ENCODE measurements around the gene LRFN3.

The LRFN3 gene

GRCh38 chr19:35904311-35905068, 31.7 kb upstream of the LRFN3 start:
- Histone ChIP-seq H2BK120ac (ENCODE audit: insufficient read depth, low read length, poor library complexity) (no peak overlapping the region), H3K9me3 (ENCODE audit: insufficient read depth, low read depth, low read length) (no peaks in the 10 kb centered on the region), H3K14ac (ENCODE audit: low read length) (no peak overlapping the region), H4K8ac (ENCODE audit: low read depth, low read length) (no peak overlapping the region), H3K4ac (ENCODE audit: low read depth, low read length) (no peak overlapping the region), H2AK5ac (ENCODE audit: low read length) (no peak overlapping the region), H3K4me1 (ENCODE audit: control insufficient read depth in 1 of 2, insufficient read depth in 2 of 2, low read length in 2 of 2) (peaks cover 13 to 18% of the 10 kb centered on the region in 2 experiments), H3K36me3 (ENCODE audit: control insufficient read depth in 1 of 2, insufficient read depth in 2 of 2, low read length in 2 of 2) (no peaks in the 10 kb centered on the region), H3K18ac (ENCODE audit: low read length) (no peak overlapping the region), H3K9ac (ENCODE audit: low read length) (no peak overlapping the region), H3K79me2 (ENCODE audit: control insufficient read depth, insufficient read depth, low read length, poor library complexity) (peaks cover 5% of the 10 kb centered on the region), H2BK5ac (ENCODE audit: low read depth, low read length, poor library complexity) (no peak overlapping the region), H3K27ac (ENCODE audit: low read depth, low read length) (no peak overlapping the region), H3K4me3 (ENCODE audit: low read depth, low read length) (no peak overlapping the region), H3K23ac (ENCODE audit: low read length) (no peak overlapping the region), H3K79me1 (ENCODE audit: low read length) (peaks cover 10% of the 10 kb centered on the region), H3K4me2 (ENCODE audit: low read length) (no peak overlapping the region), H2BK12ac (ENCODE audit: low read length) (no peak overlapping the region), H4K12ac (ENCODE audit: low read depth, low read length) (no peak overlapping the region), H4K91ac (ENCODE audit: low read depth, low read length) (no peak overlapping the region), H3K27me3 (ENCODE audit: insufficient read depth, low read length) (no peaks in the 10 kb centered on the region), H2AFZ (ENCODE audit: insufficient read depth, low read length, poor library complexity) (no peak overlapping the region)
- no peak for DNase-seq
- no CpG with 5 or more reads among the region's 10 CpGs for WGBS (ENCODE audit: extremely low coverage, insufficient coverage, insufficient read length)

GRCh38 chr19:35905178-35905727, 30.9 kb upstream of the LRFN3 start:
- Histone ChIP-seq H4K8ac (ENCODE audit: low read depth, low read length) (no peak overlapping the region), H4K12ac (ENCODE audit: low read depth, low read length) (no peak overlapping the region), H3K36me3 (ENCODE audit: control insufficient read depth in 1 of 2, insufficient read depth in 2 of 2, low read length in 2 of 2) (no peaks in the 10 kb centered on the region), H2BK120ac (ENCODE audit: insufficient read depth, low read length, poor library complexity) (no peak overlapping the region), H2BK5ac (ENCODE audit: low read depth, low read length, poor library complexity) (no peak overlapping the region), H3K4me3 (ENCODE audit: low read depth, low read length) (no peak overlapping the region), H3K9ac (ENCODE audit: low read length) (no peak overlapping the region), H2BK12ac (ENCODE audit: low read length) (no peak overlapping the region), H3K4me2 (ENCODE audit: low read length) (no peak overlapping the region), H3K4me1 (ENCODE audit: control insufficient read depth in 1 of 2, insufficient read depth in 2 of 2, low read length in 2 of 2) (peaks cover 13 to 18% of the 10 kb centered on the region in 2 experiments), H3K79me1 (ENCODE audit: low read length) (peaks cover 4% of the 10 kb centered on the region), H3K18ac (ENCODE audit: low read length) (no peak overlapping the region), H3K4ac (ENCODE audit: low read depth, low read length) (no peak overlapping the region), H2AFZ (ENCODE audit: insufficient read depth, low read length, poor library complexity) (no peak overlapping the region), H3K14ac (ENCODE audit: low read length) (no peak overlapping the region), H3K23ac (ENCODE audit: low read length) (no peak overlapping the region), H2AK5ac (ENCODE audit: low read length) (no peak overlapping the region), H3K9me3 (ENCODE audit: insufficient read depth, low read depth, low read length) (no peaks in the 10 kb centered on the region), H3K79me2 (ENCODE audit: control insufficient read depth, insufficient read depth, low read length, poor library complexity) (peaks cover under 1% of the 10 kb centered on the region), H3K27ac (ENCODE audit: low read depth, low read length) (no peak overlapping the region), H4K91ac (ENCODE audit: low read depth, low read length) (no peak overlapping the region), H3K27me3 (ENCODE audit: insufficient read depth, low read length) (no peaks in the 10 kb centered on the region)
- no CpG with 5 or more reads among the region's 6 CpGs for WGBS (ENCODE audit: extremely low coverage, insufficient coverage, insufficient read length)
- DNase-seq: no peak

- Histone ChIP-seq H3K14ac (ENCODE audit: low read length) (no peak overlapping the region), H3K4me2 (ENCODE audit: low read length) (no peak overlapping the region), H3K79me1 (ENCODE audit: low read length) (no peaks in the 10 kb centered on the region), H2BK120ac (ENCODE audit: insufficient read depth, low read length, poor library complexity) (no peak overlapping the region), H3K9ac (ENCODE audit: low read length) (no peak overlapping the region), H3K18ac (ENCODE audit: low read length) (no peak overlapping the region), H3K36me3 (ENCODE audit: control insufficient read depth in 1 of 2, insufficient read depth in 2 of 2, low read length in 2 of 2) (no peaks in the 10 kb centered on the region), H3K27ac (ENCODE audit: low read depth, low read length) (no peak overlapping the region), H3K23ac (ENCODE audit: low read length) (no peak overlapping the region), H2BK12ac (ENCODE audit: low read length) (no peak overlapping the region), H2AFZ (ENCODE audit: insufficient read depth, low read length, poor library complexity) (no peak overlapping the region), H3K4me1 (ENCODE audit: control insufficient read depth in 1 of 2, insufficient read depth in 2 of 2, low read length in 2 of 2) (peaks cover 5 to 7% of the 10 kb centered on the region in 2 experiments), H3K27me3 (ENCODE audit: insufficient read depth, low read length) (no peaks in the 10 kb centered on the region), H4K91ac (ENCODE audit: low read depth, low read length) (no peak overlapping the region), H3K4me3 (ENCODE audit: low read depth, low read length) (no peak overlapping the region), H4K12ac (ENCODE audit: low read depth, low read length) (no peak overlapping the region), H3K4ac (ENCODE audit: low read depth, low read length) (no peak overlapping the region), H3K9me3 (ENCODE audit: insufficient read depth, low read depth, low read length) (no peaks in the 10 kb centered on the region), H2BK5ac (ENCODE audit: low read depth, low read length, poor library complexity) (no peak overlapping the region), H2AK5ac (ENCODE audit: low read length) (no peak overlapping the region), H3K79me2 (ENCODE audit: control insufficient read depth, insufficient read depth, low read length, poor library complexity) (no peaks in the 10 kb centered on the region), H4K8ac (ENCODE audit: low read depth, low read length) (no peak overlapping the region)
- WGBS (ENCODE audit: extremely low coverage, insufficient coverage, insufficient read length): no CpG with 5 or more reads among the region's 12 CpGs
- DNase-seq: no peak
Observed at GRCh38 chr19:35907377-35907745, 28.8 kb upstream of the LRFN3 start.

GRCh38 chr19:35908010-35908441, 28.1 kb upstream of the LRFN3 start, which contains the start of gene TYROBP:
TSS of gene TYROBP (minus strand) at chr19:35908295. CDS start at chr19:35908228, 67 bp downstream.
- no peak within 1 kb of the TSS for H3K4ac ChIP-seq (ENCODE audit: low read depth, low read length)
- H3K9ac ChIP-seq (ENCODE audit: low read length): no peak within 1 kb of the TSS
- no peak within 1 kb of the TSS for H4K8ac ChIP-seq (ENCODE audit: low read depth, low read length)
- no peak within 1 kb of the TSS for H2BK120ac ChIP-seq (ENCODE audit: insufficient read depth, low read length, poor library complexity)
- no peaks in the 10 kb centered on the region for H3K79me2 ChIP-seq (ENCODE audit: control insufficient read depth, insufficient read depth, low read length, poor library complexity)
- no peak within 1 kb of the TSS for H2BK12ac ChIP-seq (ENCODE audit: low read length)
- H2AFZ ChIP-seq (ENCODE audit: insufficient read depth, low read length, poor library complexity): no peak within 1 kb of the TSS
- no peak within 1 kb of the TSS for H3K23ac ChIP-seq (ENCODE audit: low read length)
- no peak within 1 kb of the TSS for H2BK5ac ChIP-seq (ENCODE audit: low read depth, low read length, poor library complexity)
- WGBS (ENCODE audit: extremely low coverage, insufficient coverage, insufficient read length): no CpG with 5 or more reads among the region's 9 CpGs
- no peak for DNase-seq
- no peak within 1 kb of the TSS for H3K14ac ChIP-seq (ENCODE audit: low read length)
- H3K79me1 ChIP-seq (ENCODE audit: low read length): no peaks in the 10 kb centered on the region
- H3K4me3 ChIP-seq (ENCODE audit: low read depth, low read length): no peak within 1 kb of the TSS
- no peak within 1 kb of the TSS for H3K18ac ChIP-seq (ENCODE audit: low read length)
- no peak within 1 kb of the TSS for H2AK5ac ChIP-seq (ENCODE audit: low read length)
- H3K27ac ChIP-seq (ENCODE audit: low read depth, low read length): no peak within 1 kb of the TSS
- peaks cover 5 to 6% of the 10 kb centered on the region in 2 experiments for H3K4me1 ChIP-seq (ENCODE audit: control insufficient read depth in 1 of 2, insufficient read depth in 2 of 2, low read length in 2 of 2)
- no peaks in the 10 kb centered on the region for H3K27me3 ChIP-seq (ENCODE audit: insufficient read depth, low read length)
- no peak within 1 kb of the TSS for H4K91ac ChIP-seq (ENCODE audit: low read depth, low read length)
- H3K36me3 ChIP-seq (ENCODE audit: control insufficient read depth in 1 of 2, insufficient read depth in 2 of 2, low read length in 2 of 2): no peaks in the 10 kb centered on the region
- no peak within 1 kb of the TSS for H4K12ac ChIP-seq (ENCODE audit: low read depth, low read length)
- H3K4me2 ChIP-seq (ENCODE audit: low read length): no peak within 1 kb of the TSS
- H3K9me3 ChIP-seq (ENCODE audit: insufficient read depth, low read depth, low read length): no peaks in the 10 kb centered on the region
